Endothelial cell of umbilical vein (primary cell): Measurements from ENCODE around the gene SMG9. TPM values are rescaled to one million over a fixed set of nuclear protein-coding genes. Genes with fewer than 3 reads are reported as not detected.

ENCODE experiments used
- BruUV-seq: library from RNA; stranded (reverse); fragments of 400-500 nt; replicated peaks from 2 replicates; lab custom pipeline; 2021; lab: Mats Ljungman, UMichigan
- CTCF ChIA-PET: fragments of 300-600, 350-600 bp; sonication (Branson Sonifier 250); formaldehyde crosslinking; loops from one replicate; lab custom pipeline; 2021; ENCODE audit warnings: antibody characterized with exemption, inconsistent platforms; lab: Charles Lee
- POLR2A ChIA-PET: fragments of 300-600, 350-600 bp; sonication (Branson Sonifier 250); formaldehyde crosslinking; loops from one replicate; lab custom pipeline; 2021; ENCODE audit warnings: antibody characterized with exemption, inconsistent platforms; lab: Charles Lee
- DNase-seq: peaks from one replicate; pipeline ENCODE4 v3.0.0-alpha.2; 2011; ENCODE audit warnings: low read depth, low spot score
- FAIRE-seq: peaks from 2 replicates; lab custom pipeline; 2011; peaks lifted over from hg19 to GRCh38; lab: Jason Lieb, UNC
- H2AFZ ChIP-seq: 2 replicates; pipeline ENCODE4 v1.6.0; 2012; ENCODE audit warnings: low read depth, low read length, control low read depth, inconsistent platforms
- H3K27ac ChIP-seq: 2 replicates; pipeline ENCODE4 v1.5.1; 2011; ENCODE audit warnings: low read depth, mild to moderate bottlenecking, control low read depth, low read length, moderate library complexity; ENCODE audit not compliant: insufficient read depth
- H3K27me3 ChIP-seq, 2 experiments: 2 replicates each; pipeline versions ENCODE4 v1.6.0 to v1.6.1; 2011; ENCODE audit warnings: low read length in 2 of 2, mixed read lengths in 1 of 2; ENCODE audit not compliant: control insufficient read depth in 2 of 2, insufficient read depth in 2 of 2
- H3K36me3 ChIP-seq, 2 experiments: 2 replicates in 1 of 2; 3 replicates in 1 of 2; pipeline ENCODE4 v1.5.1; 2011; ENCODE audit warnings: low read length in 2 of 2, mild to moderate bottlenecking in 1 of 2, moderate library complexity in 1 of 2; ENCODE audit not compliant: control insufficient read depth in 2 of 2, insufficient read depth in 2 of 2; ENCODE audit errors: extremely low read depth in 1 of 2
- H3K4me1 ChIP-seq: 3 replicates; pipeline ENCODE4 v1.5.1; 2011; ENCODE audit warnings: mild to moderate bottlenecking, low read length; ENCODE audit not compliant: control insufficient read depth, insufficient read depth; ENCODE audit errors: extremely low read depth
- H3K4me2 ChIP-seq: 2 replicates; pipeline ENCODE4 v1.6.1; 2011; ENCODE audit warnings: low read length, control low read depth, mixed read lengths; ENCODE audit not compliant: insufficient read depth
- H3K4me3 ChIP-seq, 3 experiments: fragments of 200-600 bp in 1 of 3; sonication (generic), shearing (Covaris generic) in 1 of 3; replicated peaks in 1 of 3; 2 replicates each; pipeline ENCODE4 v1.5.1; 2011 to 2016; ENCODE audit warnings: control low read depth in 3 of 3, low read length in 3 of 3, mild to moderate bottlenecking in 2 of 3, inconsistent platforms in 1 of 3, low read depth in 1 of 3, moderate library complexity in 1 of 3; ENCODE audit not compliant: insufficient read depth in 1 of 3
- H3K79me2 ChIP-seq: 2 replicates; pipeline ENCODE4 v1.6.0; 2012; ENCODE audit warnings: low read length, inconsistent platforms; ENCODE audit not compliant: control insufficient read depth, insufficient read depth
- H3K9ac ChIP-seq: replicated peaks from 2 replicates; pipeline ENCODE3; 2011; ENCODE audit warnings: low read length, control low read depth; ENCODE audit not compliant: insufficient read depth; ENCODE audit errors: extremely low read depth
- H3K9me1 ChIP-seq: replicated peaks from 3 replicates; pipeline ENCODE4 v1.6.0; 2011; ENCODE audit warnings: mild to moderate bottlenecking, low read length; ENCODE audit not compliant: control insufficient read depth, insufficient read depth; ENCODE audit errors: extremely low read depth
- H3K9me3 ChIP-seq: replicated peaks from 2 replicates; pipeline ENCODE4 v1.5.1; 2012; ENCODE audit warnings: low read length, inconsistent platforms; ENCODE audit not compliant: control insufficient read depth, insufficient read depth
- H4K20me1 ChIP-seq: replicated peaks from 2 replicates; pipeline ENCODE3; 2011; ENCODE audit warnings: mild to moderate bottlenecking, low read length; ENCODE audit not compliant: control insufficient read depth, insufficient read depth; ENCODE audit errors: extremely low read depth
- CTCF ChIP-seq, 2 donors: IDR thresholded peaks; 1 replicate in 1 of 2; 2 replicates in 1 of 2; pipeline ENCODE4 v1.5.1; 2011; ENCODE audit warnings: low read length in 2 of 2, mild to moderate bottlenecking in 2 of 2, moderate library complexity in 2 of 2, control low read depth in 1 of 2, inconsistent platforms in 1 of 2, low read depth in 1 of 2; ENCODE audit not compliant: insufficient read depth in 1 of 2; ENCODE audit errors: extremely low read depth in 1 of 2
- EZH2 ChIP-seq: IDR thresholded peaks from 2 replicates; pipeline ENCODE4 v1.6.1; 2012; ENCODE audit warnings: borderline replicate concordance, low read depth, mild to moderate bottlenecking, moderate library complexity, low read length, inconsistent platforms; ENCODE audit not compliant: severe bottlenecking
- FOS ChIP-seq: IDR thresholded peaks from 2 replicates; pipeline ENCODE4 v1.6.1; 2011; ENCODE audit warnings: mild to moderate bottlenecking, low read length, moderate library complexity, borderline replicate concordance; ENCODE audit not compliant: insufficient read depth
- GATA2 ChIP-seq: IDR thresholded peaks from 2 replicates; pipeline ENCODE4 v1.7.0; 2011; ENCODE audit warnings: low read depth, mild to moderate bottlenecking, moderate library complexity, mixed read lengths, low read length; ENCODE audit not compliant: insufficient read length, insufficient read depth
- JUN ChIP-seq: IDR thresholded peaks from 2 replicates; pipeline ENCODE4 v1.6.1; 2011; ENCODE audit warnings: borderline replicate concordance, low read depth; ENCODE audit not compliant: insufficient read length, insufficient read depth
- MAX ChIP-seq: IDR thresholded peaks from 2 replicates; pipeline ENCODE4 v1.6.1; 2011; ENCODE audit not compliant: insufficient read depth, insufficient read length
- MYC ChIP-seq: IDR thresholded peaks from one replicate; pipeline ENCODE4 v1.6.1; 2011; ENCODE audit warnings: mild to moderate bottlenecking, low read depth, low read length
- POLR2A ChIP-seq: IDR thresholded peaks from 2 replicates; pipeline ENCODE4 v1.6.1; 2012; ENCODE audit warnings: low read depth, mild to moderate bottlenecking, control low read depth, low read length
- POLR2AphosphoS5 ChIP-seq: IDR thresholded peaks from 2 replicates; pipeline ENCODE4 v1.6.1; 2012; ENCODE audit warnings: low read depth, mild to moderate bottlenecking, control low read depth, low read length, moderate library complexity; ENCODE audit not compliant: insufficient read depth
- dilution Hi-C: fragments of 300-500 bp; cut with MboI; formaldehyde crosslinking; loops from one replicate; pipeline ENCODE4 v1.15.0; 2019; ENCODE audit warnings: low sequenced_read_pairs; ENCODE audit not compliant: extremely low pct_ligation_motif_present
- intact Hi-C: fragments of 100-400 bp; cut with micrococcal nuclease; formaldehyde crosslinking; loops from one replicate; pipeline ENCODE4 v1.10.0; 2022
- polyA plus RNA-seq, 4 experiments: library from polyadenylated mRNA; depleted of rRNA in 3 of 4; stranded (reverse) in 3 of 4; unstranded in 1 of 4; fragments of >200 nt; gene quantifications; 2 replicates each; pipeline versions ENCODE4 v1.2.1 to v1.2.3, GENCODE V29; 2011 to 2012; ENCODE audit warnings: missing spikeins in 1 of 4
- total RNA-seq: library from RNA; stranded (reverse); gene quantifications from 2 replicates; pipeline ENCODE4 v1.2.3, GENCODE V29; 2021

Gene SMG9
- total and polyA plus RNA-seq, 2 donors (not counting 3 experiments of a cell fraction or from before 2014, with no cell fraction given) = 25.5 to 45.0 TPM

- H3K9me1 ChIP-seq = no peaks in the 10 kb centered on the region
- H3K27me3 ChIP-seq = no peaks in the 10 kb centered on the region
- H3K9ac ChIP-seq = no peak overlapping the region
- no peaks in the 10 kb centered on the region for H3K4me1 ChIP-seq
- no TSS peak for BruUV-seq
- no peaks in the 10 kb centered on the region for H3K9me3 ChIP-seq
- intact Hi-C loops (no loop called here), dilution Hi-C loops (no loop called here)
- no peak overlapping the region for H3K4me3 ChIP-seq
- no peaks in the 10 kb centered on the region for H3K79me2 ChIP-seq
- no peaks in the 10 kb centered on the region for H3K36me3 ChIP-seq
- TF ChIP-seq JUN = no peak
- POLR2A ChIA-PET = no interaction called here
- no peaks in the 10 kb centered on the region for H4K20me1 ChIP-seq
- H2AFZ ChIP-seq = no peak overlapping the region
- no peak overlapping the region for H3K4me2 ChIP-seq
- DNase-seq (no peak), FAIRE-seq (no peak)
- H3K27ac ChIP-seq = no peak overlapping the region
- CTCF ChIA-PET = interaction anchor here (1.0 kb wide), 1 partner anchor 8 kb away, joined by 3 read pairs; no protein-coding TSS in a partner anchor
These were observed 47.5 kb downstream of the SMG9 start for GRCh38 chr19:43707158-43707712.

GRCh38 chr19:43705729-43706128, 49.0 kb downstream of the SMG9 start:
- DNase-seq (no peak), FAIRE-seq (no peak)
- H3K27ac ChIP-seq = no peak overlapping the region
- H3K4me1 ChIP-seq = peaks cover 4% of the 10 kb centered on the region
- no peaks in the 10 kb centered on the region for H3K9me1 ChIP-seq
- H3K79me2 ChIP-seq = no peaks in the 10 kb centered on the region
- no peaks in the 10 kb centered on the region for H3K27me3 ChIP-seq
- dilution Hi-C loops (no loop called here), intact Hi-C loops (no loop called here)
- H3K4me3 ChIP-seq = no peak overlapping the region
- CTCF ChIA-PET = no interaction called here
- no peak overlapping the region for H3K9ac ChIP-seq
- BruUV-seq = no TSS peak
- no peaks in the 10 kb centered on the region for H3K9me3 ChIP-seq
- H3K36me3 ChIP-seq = no peaks in the 10 kb centered on the region
- H2AFZ ChIP-seq = no peak overlapping the region
- H4K20me1 ChIP-seq = no peaks in the 10 kb centered on the region
- TF ChIP-seq CTCF (IDR thresholded peaks at IDR 0.05; ENCODE audit: extremely low read depth in 1 of 2, insufficient read depth in 1 of 2, low read depth in 1 of 2, low read length in 2 of 2) = no peak
- no peak for TF ChIP-seq FOS
- no peak for TF ChIP-seq MAX
- TF ChIP-seq GATA2 = no peak
- no peak for TF ChIP-seq POLR2AphosphoS5
- no peak for TF ChIP-seq EZH2
- no peak for TF ChIP-seq MYC
- no peak for TF ChIP-seq JUN
- no peak for TF ChIP-seq POLR2A
- H3K4me2 ChIP-seq = no peak overlapping the region
- POLR2A ChIA-PET = no interaction called here
